Measurements from ENCODE around the gene MYH15.

The MYH15 gene

GRCh38 chr3:108468577-108468976 lies 41.8 kb downstream of the MYH15 start:
- no peak for FAIRE-seq

DNA sequence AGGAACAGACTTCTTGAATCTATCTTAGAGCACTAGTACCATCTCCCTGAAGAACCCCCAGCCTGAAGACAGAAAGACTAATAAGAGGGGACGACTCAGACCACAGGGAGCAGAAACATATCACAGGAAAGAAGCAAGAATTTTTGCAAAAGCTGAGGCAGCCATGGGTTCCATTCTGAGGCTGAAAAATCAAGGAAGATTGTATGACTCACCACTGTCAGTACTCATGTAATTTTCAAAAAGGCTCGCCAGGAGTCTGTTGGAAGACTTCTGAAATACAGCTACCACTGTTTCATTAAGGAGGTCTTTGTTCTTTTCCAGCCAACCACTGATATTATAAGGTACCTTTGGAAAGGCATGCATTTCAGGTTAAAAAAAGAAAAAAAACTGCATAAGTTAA lies 47.5 kb downstream of the MYH15 start:
- no peak for FAIRE-seq

GRCh38 chr3:108461661-108462111 lies 48.7 kb downstream of the MYH15 start:
- FAIRE-seq, result no peak

DNA sequence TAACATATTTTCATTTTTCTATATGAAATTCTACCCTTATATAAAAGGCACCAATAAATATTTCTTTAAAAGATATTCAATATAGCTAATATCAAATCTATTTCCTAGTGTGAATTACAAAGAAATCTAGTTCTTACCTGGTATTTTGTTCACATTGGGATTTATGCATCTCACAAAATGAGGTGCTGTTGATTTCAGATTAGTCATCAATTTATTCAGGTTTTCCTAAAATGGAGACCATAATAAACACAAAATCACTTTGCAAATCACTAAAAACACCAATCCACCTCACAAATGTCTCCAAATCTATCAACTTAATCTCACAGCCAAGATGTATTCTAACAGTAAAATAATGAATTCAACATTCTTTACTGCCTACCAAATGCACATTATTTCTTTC lies 51.2 kb downstream of the MYH15 start:
- FAIRE-seq, result no peak

DNA sequence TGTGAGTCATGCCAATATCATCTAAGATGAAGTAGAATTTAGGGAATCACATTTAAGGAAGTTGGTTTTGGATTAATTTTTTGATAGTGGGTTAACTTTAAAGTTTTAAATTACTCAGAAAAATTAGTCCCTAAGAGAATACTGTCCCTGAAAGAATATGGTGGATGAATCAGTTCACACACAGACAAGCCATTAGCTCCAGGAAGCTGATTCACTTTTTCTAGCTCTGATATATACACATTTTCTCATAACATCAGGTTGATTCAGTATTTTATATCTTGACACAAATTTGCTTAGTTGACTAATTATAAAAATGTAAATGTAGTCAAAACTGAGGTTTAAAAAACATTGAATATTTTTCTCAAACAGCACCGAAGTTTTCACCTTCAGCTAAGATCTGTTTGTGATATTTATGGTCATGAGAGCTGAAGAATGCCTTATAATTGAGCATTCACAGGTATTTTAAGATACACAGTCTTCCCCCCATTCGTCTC lies 55.1 kb downstream of the MYH15 start:
- FAIRE-seq, result no peak

DNA sequence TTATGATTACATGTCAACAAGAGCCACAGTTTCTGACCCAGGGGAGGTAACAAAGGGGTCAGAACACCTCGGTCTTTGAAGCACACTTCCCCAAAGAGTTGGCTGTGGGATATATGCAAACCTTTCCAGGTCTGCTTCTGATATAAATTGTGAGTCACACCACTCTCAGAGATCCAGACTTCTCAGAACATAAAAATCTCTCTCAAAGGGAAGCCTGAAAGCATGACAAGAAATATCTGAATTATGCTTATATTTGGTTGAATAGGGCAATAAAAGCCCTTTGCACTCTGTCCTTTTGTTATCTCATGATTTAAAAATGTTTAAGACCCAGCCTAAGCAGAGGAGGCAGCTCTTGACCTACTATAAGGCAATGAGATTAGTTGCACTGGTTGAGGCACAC lies 56.8 kb downstream of the MYH15 start:
- FAIRE-seq, result no peak

- FAIRE-seq, result no peak
Measured at GRCh38 chr3:108450444-108450843, 60.0 kb downstream of the MYH15 start.

- FAIRE-seq, result peak; percentile 44
Measured at GRCh38 chr3:108448593-108448992, 61.8 kb downstream of the MYH15 start.

DNA sequence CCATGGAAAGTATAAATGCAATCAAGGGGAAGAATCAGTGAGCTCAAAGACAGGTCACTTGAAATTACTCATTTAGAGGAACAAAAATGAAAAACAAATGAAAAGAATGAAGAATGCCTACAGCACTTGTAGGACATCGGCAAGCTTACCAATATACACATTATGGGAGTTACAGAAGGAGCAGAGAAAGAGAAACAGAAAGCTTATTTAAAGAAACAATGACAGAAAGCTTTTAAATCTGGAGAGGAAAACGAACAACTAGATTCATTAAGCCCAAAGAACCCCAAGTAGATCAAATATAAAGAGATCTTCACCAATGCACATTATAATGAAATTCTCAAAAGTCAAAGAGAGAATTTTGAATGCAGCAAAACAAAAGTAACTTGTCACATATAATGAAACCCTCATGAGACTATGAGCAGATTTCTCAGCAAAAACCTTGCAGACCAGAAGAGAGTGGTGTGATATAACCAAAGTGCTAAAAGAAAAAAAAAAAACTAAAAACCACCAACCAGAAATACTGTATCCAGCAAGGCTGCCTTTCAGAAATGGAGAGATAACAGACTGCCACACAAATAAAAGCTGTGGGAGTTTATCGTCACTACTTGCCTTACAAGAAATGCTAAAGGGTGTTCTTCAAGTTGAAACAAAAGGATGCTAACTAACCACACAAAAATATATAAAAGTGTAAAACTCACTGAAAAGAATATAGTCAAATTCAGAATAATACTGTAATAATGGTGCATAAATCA lies 63.1 kb downstream of the MYH15 start:
- FAIRE-seq, result no peak

DNA sequence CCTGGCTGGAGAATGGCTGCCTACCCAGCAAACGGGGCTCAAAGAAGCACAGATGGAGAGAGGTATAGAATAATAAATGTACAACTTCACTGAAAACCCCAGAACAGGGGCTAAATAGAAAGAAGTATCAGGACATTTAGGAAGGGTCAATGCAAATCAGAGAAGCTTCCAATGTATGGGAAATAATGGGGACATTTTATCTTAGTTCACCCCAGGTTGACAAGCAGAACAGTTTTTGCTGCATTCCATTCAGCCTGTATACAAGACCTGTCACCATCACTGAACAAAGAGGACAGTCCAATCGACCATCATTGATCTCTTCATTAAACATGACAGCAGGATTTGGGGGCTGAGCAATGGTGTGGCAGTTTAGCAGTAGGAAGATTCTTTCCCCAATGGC lies 68.1 kb downstream of the MYH15 start:
- FAIRE-seq, result no peak

- FAIRE-seq, result no peak
Measured at GRCh38 chr3:108441518-108441917, 68.9 kb downstream of the MYH15 start.

DNA sequence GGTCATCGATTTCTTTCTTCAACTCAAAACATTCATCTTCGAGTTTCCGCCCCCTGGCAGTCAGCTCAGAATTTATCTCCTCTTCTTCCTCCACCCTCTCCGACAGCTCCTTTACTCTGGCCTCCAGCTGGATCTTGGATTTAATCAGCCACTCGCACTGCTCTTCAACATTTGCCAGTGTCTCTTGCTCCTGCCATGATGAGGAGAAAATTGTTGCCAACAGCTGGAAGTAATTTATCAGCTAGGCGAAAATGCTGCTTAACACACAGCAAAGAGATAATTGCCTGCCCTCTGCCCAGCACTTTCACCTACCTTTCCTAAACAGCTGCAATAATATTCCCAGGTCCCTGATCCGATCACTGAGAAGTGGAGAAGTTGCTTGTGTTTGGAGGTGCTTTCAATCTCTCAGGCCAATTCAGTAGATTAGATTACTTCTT lies 69.3 kb downstream of the MYH15 start:
- no peak for FAIRE-seq

- FAIRE-seq, result no peak
Measured at GRCh38 chr3:108438542-108438941, 71.9 kb downstream of the MYH15 start.

- no peak for FAIRE-seq
Measured at GRCh38 chr3:108437439-108437838, 73.0 kb downstream of the MYH15 start.

GRCh38 chr3:108433928-108434327 lies 76.5 kb downstream of the MYH15 start:
- peak; percentile 78 for FAIRE-seq

DNA sequence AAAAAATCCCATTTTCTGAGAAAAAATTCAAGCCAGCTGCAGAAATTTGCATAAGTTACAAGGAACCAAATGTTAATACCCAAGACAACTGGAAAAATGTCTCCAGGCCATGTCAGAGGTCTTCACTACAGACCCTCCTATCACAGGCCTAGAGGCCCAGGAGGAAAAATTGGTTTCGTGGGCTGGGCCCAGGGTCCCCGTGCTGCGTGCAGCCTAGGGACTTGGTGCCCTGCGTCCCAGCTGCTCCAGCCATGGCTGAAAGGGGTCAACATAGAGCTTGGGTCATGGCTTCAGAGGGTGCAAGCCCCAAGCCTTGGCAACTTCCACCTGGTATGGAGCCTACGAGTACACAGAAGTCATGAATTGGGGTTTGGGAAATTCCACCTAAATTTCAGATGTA lies 78.0 kb downstream of the MYH15 start:
- FAIRE-seq, result no peak

DNA sequence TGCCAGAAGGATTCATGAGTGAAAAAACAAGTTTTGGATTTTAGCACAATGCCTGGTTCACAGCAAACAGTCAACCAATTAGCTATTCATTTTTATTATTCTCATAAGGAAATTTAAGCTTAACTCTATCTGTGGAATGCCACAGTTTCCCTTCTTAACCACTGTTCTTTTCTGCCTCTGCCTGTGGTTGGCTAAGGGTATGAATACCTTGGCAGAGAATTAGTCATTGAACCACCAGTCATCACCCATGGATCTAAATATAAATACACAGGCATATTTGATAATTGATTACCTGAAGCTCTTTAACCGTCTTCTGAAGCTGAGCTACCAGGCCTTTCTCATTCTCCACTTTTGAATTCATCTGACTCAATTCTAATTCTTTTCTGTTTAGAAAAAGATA lies 79.9 kb downstream of the MYH15 start:
- FAIRE-seq, result no peak

DNA sequence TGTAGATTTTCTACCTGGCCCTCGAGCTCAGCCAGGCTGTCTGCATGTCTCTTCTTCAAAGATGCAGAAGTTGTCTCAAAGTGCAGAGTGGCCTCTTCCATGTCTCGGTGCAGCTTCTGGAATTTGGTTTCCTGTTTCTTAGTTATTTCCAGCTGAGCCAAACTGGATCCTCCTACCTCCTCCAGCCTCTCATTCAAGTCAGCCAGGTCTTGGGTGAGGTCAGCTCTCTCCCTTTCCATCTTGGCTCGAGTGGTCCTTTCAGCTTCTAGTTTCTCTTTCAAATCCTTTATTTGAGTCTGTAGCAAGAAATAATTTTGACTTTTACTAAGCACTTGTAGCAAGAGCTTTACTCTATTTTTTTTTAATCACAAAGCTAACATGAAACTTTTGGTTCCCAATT lies 81.8 kb downstream of the MYH15 start:
- no peak for FAIRE-seq

DNA sequence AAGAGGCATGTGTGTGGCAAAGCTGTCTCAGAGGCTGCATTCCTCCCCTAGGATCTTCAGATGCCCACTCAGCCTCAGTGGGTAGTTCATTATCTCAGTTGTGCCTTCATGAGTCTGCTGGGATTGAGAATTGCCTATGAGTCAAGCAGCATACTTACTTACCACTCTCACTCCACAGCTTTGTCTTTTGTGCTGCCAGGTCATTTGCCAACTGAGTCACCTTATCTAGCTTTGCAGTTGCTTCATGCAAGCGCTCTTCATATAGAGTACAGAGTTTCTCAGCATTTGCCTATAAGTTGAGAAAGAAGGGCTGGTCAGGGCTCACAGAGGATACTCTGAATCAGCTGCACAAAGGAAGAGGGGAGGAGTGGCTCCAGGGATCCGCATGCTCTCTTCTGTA lies 89.5 kb downstream of the MYH15 start:
- FAIRE-seq, result no peak

- no peak for FAIRE-seq
Measured at GRCh38 chr3:108416111-108416869, 94.1 kb downstream of the MYH15 start.

GRCh38 chr3:108415661-108416060 lies 94.7 kb downstream of the MYH15 start:
- FAIRE-seq, result no peak

- FAIRE-seq, result no peak
Measured at GRCh38 chr3:108414007-108414406, 96.4 kb downstream of the MYH15 start.

DNA sequence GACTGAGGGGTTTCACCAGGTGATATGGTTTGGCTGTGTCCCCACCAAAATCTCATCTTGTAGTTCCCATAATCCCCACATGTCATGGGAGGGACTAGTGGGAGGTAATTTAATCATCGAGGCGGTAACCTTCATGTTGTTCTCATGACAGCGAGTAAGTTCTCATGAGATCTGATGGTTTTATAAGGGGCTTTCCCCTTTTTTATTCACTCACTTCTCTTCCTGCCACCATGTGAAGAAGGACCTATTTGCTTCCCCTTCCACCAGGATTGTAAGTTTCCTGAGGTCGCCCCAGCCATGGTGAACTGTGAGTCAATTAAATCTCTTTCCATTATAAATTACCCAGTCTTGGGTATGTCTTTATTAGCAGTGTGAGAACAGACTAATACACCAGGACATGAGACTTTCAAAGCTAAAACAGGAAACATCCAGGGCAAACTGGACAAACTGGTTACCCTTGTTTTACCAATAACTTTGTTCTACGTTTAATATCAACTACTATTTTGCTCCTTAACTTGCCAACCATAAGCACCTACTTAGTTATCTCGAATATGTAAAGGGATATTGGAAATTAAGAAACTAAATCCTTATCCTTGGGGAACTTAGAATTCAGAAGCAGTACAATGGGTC lies 98.2 kb downstream of the MYH15 start:
- FAIRE-seq, result no peak

DNA sequence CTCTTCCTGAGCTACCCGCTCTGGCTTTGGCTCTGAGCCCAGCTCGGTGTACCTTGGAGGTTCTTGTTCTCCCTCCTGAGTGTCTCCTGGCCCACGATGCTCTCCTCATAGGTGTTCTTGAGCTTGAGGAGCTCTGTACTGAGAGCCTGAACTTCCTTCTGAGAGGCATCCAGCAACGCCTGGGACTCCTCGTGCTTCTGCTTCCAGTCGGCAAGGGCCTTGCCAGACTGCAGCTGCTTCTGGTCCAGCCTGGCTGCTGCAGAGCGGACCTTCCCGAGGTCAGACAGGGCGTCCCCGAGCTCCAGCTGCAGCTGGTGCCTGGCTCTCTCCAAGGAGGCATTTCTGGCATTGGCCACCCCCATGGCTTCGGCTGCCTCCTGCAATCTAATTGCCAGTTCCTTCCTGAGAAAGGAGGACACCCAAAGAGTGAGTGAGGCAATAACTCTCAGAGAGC lies 99.8 kb downstream of the MYH15 start:
- FAIRE-seq, result no peak
